Epithelial cell of esophagus (primary cell): Measurements from ENCODE around the gene ORMDL2.
"Not testable (repeated sequence)": the region's sequence is repeated elsewhere in the genome, so short reads cannot be mapped to it uniquely, and the experiment has no call there.

ENCODE experiments used
- DNase-seq: peaks from one replicate; pipeline ENCODE4 v3.0.0; 2010; ENCODE audit warnings: low read depth
- H3K4me3 ChIP-seq: 2 replicates; pipeline ENCODE4 v1.5.1; 2011; ENCODE audit warnings: mild to moderate bottlenecking, low read length, control low read depth
- TF ChIP-seq, protein P1 (sequence below): IDR thresholded peaks from 2 replicates; pipeline ENCODE4 v1.5.1; 2011; ENCODE audit warnings: low read depth, mild to moderate bottlenecking, low read length, control low read depth, inconsistent platforms; ENCODE audit not compliant: insufficient read depth; ENCODE audit errors: missing control alignments

Gene ORMDL2

GRCh38 chr12:55865327-55865726, 47.5 kb downstream of the ORMDL2 start:
- H3K4me3 ChIP-seq: no peak overlapping the region
- DNase-seq: no peak
- TF ChIP-seq, protein P1, sequence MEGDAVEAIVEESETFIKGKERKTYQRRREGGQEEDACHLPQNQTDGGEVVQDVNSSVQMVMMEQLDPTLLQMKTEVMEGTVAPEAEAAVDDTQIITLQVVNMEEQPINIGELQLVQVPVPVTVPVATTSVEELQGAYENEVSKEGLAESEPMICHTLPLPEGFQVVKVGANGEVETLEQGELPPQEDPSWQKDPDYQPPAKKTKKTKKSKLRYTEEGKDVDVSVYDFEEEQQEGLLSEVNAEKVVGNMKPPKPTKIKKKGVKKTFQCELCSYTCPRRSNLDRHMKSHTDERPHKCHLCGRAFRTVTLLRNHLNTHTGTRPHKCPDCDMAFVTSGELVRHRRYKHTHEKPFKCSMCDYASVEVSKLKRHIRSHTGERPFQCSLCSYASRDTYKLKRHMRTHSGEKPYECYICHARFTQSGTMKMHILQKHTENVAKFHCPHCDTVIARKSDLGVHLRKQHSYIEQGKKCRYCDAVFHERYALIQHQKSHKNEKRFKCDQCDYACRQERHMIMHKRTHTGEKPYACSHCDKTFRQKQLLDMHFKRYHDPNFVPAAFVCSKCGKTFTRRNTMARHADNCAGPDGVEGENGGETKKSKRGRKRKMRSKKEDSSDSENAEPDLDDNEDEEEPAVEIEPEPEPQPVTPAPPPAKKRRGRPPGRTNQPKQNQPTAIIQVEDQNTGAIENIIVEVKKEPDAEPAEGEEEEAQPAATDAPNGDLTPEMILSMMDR: no peak

- not testable (repeated sequence) for H3K4me3 ChIP-seq, DNase-seq
Measured at GRCh38 chr12:55866454-55867004, 48.7 kb downstream of the ORMDL2 start.
